DND-41 (cell line): ENCODE measurements around the gene PLXNA3.

ENCODE experiments used
- CTCF ChIP-seq: IDR thresholded peaks from 2 replicates; pipeline ENCODE4 v1.5.1; 2012; ENCODE audit warnings: borderline replicate concordance, low read length, moderate library complexity, mild to moderate bottlenecking; ENCODE audit not compliant: poor library complexity, severe bottlenecking; ENCODE audit errors: extremely low read depth
- EZH2 ChIP-seq: IDR thresholded peaks from 3 replicates; pipeline ENCODE4 v1.6.1; 2012; ENCODE audit warnings: borderline replicate concordance, low read depth, mild to moderate bottlenecking, moderate library complexity, low read length, inconsistent platforms; ENCODE audit not compliant: severe bottlenecking

DNA sequence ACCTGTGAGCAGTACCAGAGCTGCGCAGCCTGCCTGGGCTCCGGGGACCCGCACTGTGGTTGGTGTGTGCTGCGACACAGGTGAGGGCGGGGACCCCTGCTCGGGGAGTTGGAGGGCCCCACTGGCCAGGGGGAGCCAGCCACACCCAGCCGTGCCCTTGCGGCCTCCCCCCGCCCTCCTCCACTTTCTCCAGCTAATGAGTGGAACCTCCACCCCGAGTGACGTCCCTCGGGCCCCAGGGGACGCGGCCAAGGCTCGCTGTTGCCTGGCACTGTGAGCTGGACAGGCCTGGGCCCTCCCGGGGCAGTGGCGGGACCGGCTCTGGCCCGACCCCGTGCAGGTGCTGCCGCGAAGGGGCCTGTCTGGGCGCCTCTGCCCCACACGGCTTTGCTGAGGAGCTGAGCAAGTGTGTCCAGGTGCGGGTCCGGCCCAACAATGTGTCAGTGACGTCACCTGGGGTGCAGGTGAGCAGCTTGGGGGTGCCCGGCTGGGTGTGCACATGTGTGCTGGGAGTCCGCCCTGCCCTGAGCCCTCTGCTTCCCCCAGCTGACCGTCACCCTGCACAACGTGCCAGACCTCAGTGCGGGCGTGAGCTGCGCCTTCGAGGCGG, 5.6 kb downstream of the PLXNA3 start:
- TF ChIP-seq CTCF (no peak), EZH2 (no peak)
